Stomach (tissue), 4 donors: ENCODE measurements around the gene ST14.

Experiments used
- CTCF ChIP-seq, 7 experiments: fragments of 450-650 bp in 4 of 7; fragments of 200-600 bp in 3 of 7; sonication (generic) in 3 of 7; IDR thresholded peaks; one replicate each; pipeline ENCODE4 v1.5.1; 2016 to 2019; ENCODE audit warnings: antibody characterized with exemption in 7 of 7, control low read depth in 2 of 7, mild to moderate bottlenecking in 1 of 7
- POLR2AphosphoS5 ChIP-seq, 3 donors: sonication (generic); formaldehyde crosslinking; IDR thresholded peaks; one replicate each; pipeline ENCODE4 v1.6.1; 2016; ENCODE audit warnings: antibody characterized with exemption in 3 of 3

GRCh38 chr11:130167146-130167545, 7.6 kb downstream of the ST14 start:
- TF ChIP-seq CTCF (IDR thresholded peaks at IDR 0.05) (no peak), POLR2AphosphoS5 (IDR thresholded peaks at IDR 0.05) (no peak)
